Lung (tissue), 12 donors: ENCODE results near the gene RBFOX2. TPM values are rescaled to one million over a fixed set of nuclear protein-coding genes. Genes with fewer than 3 reads are reported as not detected.

Source experiments
- ATAC-seq: fragments of 200-7000 bp; cut with Tn5 transposase; one replicate; pipeline ENCODE4 v1.9.1; 2020; ENCODE audit warnings: moderate number of reproducible peaks; ENCODE audit not compliant: insufficient read depth, low FRiP score
- DNase-seq, 3 donors: peaks; one replicate each; pipeline ENCODE4 v3.0.0-alpha.2; 2013 to 2017
- H3K27ac ChIP-seq, 2 donors: one replicate each; pipeline ENCODE4 v1.5.1; 2013; ENCODE audit warnings: mild to moderate bottlenecking in 2 of 2, moderate library complexity in 2 of 2, control low read depth in 1 of 2, inconsistent platforms in 1 of 2, low read depth in 1 of 2, low read length in 1 of 2
- H3K27me3 ChIP-seq, 3 donors: one replicate each; pipeline ENCODE4 v1.5.1; 2013; ENCODE audit warnings: low read length in 2 of 3; ENCODE audit not compliant: control insufficient read depth in 3 of 3, insufficient read depth in 3 of 3
- H3K36me3 ChIP-seq, 4 donors: one replicate each; pipeline ENCODE4 v1.5.1; 2013; ENCODE audit warnings: low read length in 4 of 4, mild to moderate bottlenecking in 1 of 4, moderate library complexity in 1 of 4; ENCODE audit not compliant: control insufficient read depth in 4 of 4, insufficient read depth in 4 of 4
- H3K4me1 ChIP-seq, 5 donors: one replicate each; pipeline ENCODE4 v1.5.1; 2013; ENCODE audit warnings: low read length in 5 of 5, mild to moderate bottlenecking in 2 of 5, moderate library complexity in 1 of 5; ENCODE audit not compliant: control insufficient read depth in 5 of 5, insufficient read depth in 5 of 5
- H3K4me3 ChIP-seq: one replicate; pipeline ENCODE4 v1.5.1; 2013; ENCODE audit warnings: mild to moderate bottlenecking, control low read depth, moderate library complexity
- H3K9ac ChIP-seq, 2 donors: one replicate each; pipeline ENCODE4 v1.5.1; 2013; ENCODE audit warnings: low read length in 2 of 2, control low read depth in 1 of 2; ENCODE audit not compliant: insufficient read depth in 1 of 2
- H3K9me3 ChIP-seq, 4 donors: one replicate each; pipeline ENCODE4 v1.5.1; 2013; ENCODE audit warnings: low read length in 3 of 4, mild to moderate bottlenecking in 1 of 4, moderate library complexity in 1 of 4; ENCODE audit not compliant: control insufficient read depth in 4 of 4, insufficient read depth in 3 of 4
- WGBS, 2 donors: extraction: QIAGEN DNeasy Blood & Tissue Kit; methylation state at CpG; one replicate each; pipeline ENCODE4 v1.1.7; 2013; 5-methylcytosine and 5-hydroxymethylcytosine counted together
- polyA plus RNA-seq, 2 donors: library from polyadenylated mRNA; stranded (reverse); fragments of 200-250 nt; gene quantifications; one replicate each; pipeline ENCODE4 v1.2.1, GENCODE V29; 2013
- total RNA-seq, 2 donors: library from RNA; depleted of rRNA in 1 of 2; stranded (reverse); fragments of >200 nt in 1 of 2; gene quantifications; one replicate each; pipeline ENCODE4 v1.2.1, GENCODE V29; 2014 to 2021
- TF ChIP-seq, protein P1 (sequence below): IDR thresholded peaks from 2 replicates; pipeline ENCODE4 v1.5.1; 2012; ENCODE audit warnings: mild to moderate bottlenecking; ENCODE audit errors: control extremely low read depth, extremely low read depth
- donor health status: control.
- donor health status: control.
- donor health status: Bipolar disorder and iron deficiency.
- donor health status: healthy.
- donor health status: DM: yes; HTN: yes; CAD: no.

The RBFOX2 gene
- total and polyA plus RNA-seq, 4 donors: 16.5 to 195 (median 43.3) TPM

DNA sequence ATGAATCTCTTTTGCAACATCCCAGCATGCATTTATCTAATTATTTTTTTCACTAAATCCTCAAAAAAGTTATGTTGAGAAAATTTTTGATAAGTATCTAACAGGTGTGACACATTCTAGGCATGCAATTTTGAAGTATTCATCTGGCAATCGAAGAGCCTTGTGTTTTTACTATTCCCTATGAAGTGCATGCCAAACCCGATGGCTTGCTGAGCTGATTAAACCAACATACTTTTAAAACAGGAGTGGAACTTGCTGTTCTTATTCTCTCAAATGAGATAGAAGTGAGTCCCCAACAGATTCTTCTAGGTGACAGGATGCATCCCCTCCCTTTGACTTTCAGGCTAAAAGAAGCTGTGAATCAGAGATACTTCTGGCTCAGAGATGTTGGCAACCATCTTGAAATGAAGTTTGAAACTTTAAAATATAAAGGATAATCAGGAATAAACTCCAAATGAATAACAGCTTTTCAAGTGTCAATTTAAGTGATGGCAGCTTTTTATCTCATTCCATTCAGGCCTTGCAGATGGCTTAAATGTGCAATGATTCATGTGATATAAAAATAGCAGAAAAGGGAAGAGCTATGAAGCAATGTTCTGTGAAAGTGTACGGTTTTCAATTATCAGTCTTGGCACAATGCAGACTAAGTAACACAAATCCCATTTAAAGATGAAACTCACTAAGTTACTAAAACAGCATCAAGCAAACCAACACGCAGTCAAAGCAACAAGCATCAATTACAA, 243.3 kb downstream of the RBFOX2 start:
- peaks cover 2 to 16% (median 6%) of the 10 kb centered on the region in 4 donors for H3K36me3 ChIP-seq
- H3K4me1 ChIP-seq: peaks cover 0 to 39% (median 2%) of the 10 kb centered on the region in 5 donors
- peak overlapping the region in 1 of 2 donors; percentile 65 for H3K27ac ChIP-seq
- no peaks in the 10 kb centered on the region for H3K27me3 ChIP-seq
- peak; percentile 27 for ATAC-seq
- TF ChIP-seq, protein P1, sequence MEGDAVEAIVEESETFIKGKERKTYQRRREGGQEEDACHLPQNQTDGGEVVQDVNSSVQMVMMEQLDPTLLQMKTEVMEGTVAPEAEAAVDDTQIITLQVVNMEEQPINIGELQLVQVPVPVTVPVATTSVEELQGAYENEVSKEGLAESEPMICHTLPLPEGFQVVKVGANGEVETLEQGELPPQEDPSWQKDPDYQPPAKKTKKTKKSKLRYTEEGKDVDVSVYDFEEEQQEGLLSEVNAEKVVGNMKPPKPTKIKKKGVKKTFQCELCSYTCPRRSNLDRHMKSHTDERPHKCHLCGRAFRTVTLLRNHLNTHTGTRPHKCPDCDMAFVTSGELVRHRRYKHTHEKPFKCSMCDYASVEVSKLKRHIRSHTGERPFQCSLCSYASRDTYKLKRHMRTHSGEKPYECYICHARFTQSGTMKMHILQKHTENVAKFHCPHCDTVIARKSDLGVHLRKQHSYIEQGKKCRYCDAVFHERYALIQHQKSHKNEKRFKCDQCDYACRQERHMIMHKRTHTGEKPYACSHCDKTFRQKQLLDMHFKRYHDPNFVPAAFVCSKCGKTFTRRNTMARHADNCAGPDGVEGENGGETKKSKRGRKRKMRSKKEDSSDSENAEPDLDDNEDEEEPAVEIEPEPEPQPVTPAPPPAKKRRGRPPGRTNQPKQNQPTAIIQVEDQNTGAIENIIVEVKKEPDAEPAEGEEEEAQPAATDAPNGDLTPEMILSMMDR: no peak
- no peak for DNase-seq
- no peak overlapping the region for H3K9ac ChIP-seq
- no peak overlapping the region for H3K4me3 ChIP-seq
- no peaks in the 10 kb centered on the region for H3K9me3 ChIP-seq
- 48 to 67% methylated on average over 4 of the region's 4 CpGs for WGBS, 2 donors

DNA sequence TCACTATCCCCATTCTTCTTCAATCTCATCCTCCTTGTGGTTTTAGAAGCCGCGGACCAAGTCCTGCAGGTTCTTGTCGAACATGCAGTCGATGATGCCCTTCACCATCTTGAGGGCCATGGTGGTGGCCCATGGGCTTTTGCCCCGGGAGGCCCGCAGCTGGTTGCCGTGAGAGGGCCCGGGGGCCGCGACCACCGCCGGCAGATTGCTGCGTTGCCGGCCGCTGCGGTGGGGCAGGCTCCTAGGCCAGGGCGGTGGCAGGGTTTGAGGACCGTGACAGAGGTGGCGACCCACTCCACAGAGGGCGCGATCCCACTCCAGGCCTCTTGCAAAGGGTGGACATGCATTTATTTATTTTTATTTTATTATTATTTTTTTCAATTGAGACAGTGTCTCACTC, 244.0 kb downstream of the RBFOX2 start:
- TF ChIP-seq, protein P1: no peak
- H3K9ac ChIP-seq: no peak overlapping the region
- no peak overlapping the region for H3K27ac ChIP-seq
- peaks cover 4 to 16% (median 6%) of the 10 kb centered on the region in 4 donors for H3K36me3 ChIP-seq
- no peak overlapping the region for H3K4me3 ChIP-seq
- DNase-seq (no peak), ATAC-seq (no peak)
- H3K4me1 ChIP-seq: peaks cover 0 to 37% (median 2%) of the 10 kb centered on the region in 5 donors
- H3K9me3 ChIP-seq: no peaks in the 10 kb centered on the region
- WGBS, 2 donors: 97% methylated on average over 21 of the region's 21 CpGs
- H3K27me3 ChIP-seq: no peaks in the 10 kb centered on the region

DNA sequence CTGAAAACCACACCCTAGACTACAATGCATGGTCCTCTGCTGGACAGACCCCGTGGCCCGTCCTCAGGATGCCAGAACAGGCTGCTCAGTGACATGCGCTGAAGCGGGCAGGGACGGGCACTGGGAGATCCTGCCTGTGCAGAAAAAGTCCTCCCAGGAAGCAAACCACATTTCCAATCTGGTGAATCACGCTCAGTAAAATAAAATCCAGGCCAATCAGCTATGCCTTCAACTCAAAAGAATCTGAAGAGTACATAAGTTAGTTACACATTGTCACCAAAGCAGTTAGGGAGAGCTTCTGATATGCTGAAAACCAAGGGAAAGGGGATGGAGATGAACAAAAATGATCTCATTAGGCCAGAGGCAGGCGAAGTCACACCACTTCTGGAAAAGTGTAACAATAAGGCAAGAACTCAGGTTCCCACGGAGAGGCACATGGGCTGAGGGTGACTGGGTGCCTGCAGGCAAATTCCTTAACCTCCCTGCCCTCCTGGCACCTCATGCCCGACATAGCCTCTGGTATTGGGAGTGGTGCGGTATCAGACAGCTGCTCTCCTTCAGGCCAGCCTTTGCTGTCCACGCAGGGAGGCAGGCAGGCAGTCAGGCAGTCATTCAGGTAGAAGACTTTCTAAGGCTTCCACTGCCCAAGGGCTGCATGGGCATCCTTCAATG, 244.5 kb downstream of the RBFOX2 start:
- no peaks in the 10 kb centered on the region for H3K9me3 ChIP-seq
- H3K4me1 ChIP-seq: peaks cover 0 to 36% (median 2%) of the 10 kb centered on the region in 5 donors
- no peak for DNase-seq
- H3K27me3 ChIP-seq: no peaks in the 10 kb centered on the region
- 90 to 95% methylated on average over 11 of the region's 11 CpGs for WGBS, 2 donors
- peaks cover 4 to 16% (median 6%) of the 10 kb centered on the region in 4 donors for H3K36me3 ChIP-seq
- TF ChIP-seq, protein P1: no peak
- no peak overlapping the region for H3K27ac ChIP-seq
- H3K4me3 ChIP-seq: no peak overlapping the region
- ATAC-seq: no peak
- H3K9ac ChIP-seq: no peak overlapping the region
